Measurements from ENCODE around the gene PIGU. TPM values are rescaled to one million over a fixed set of nuclear protein-coding genes. Genes with fewer than 3 reads are reported as not detected.

Gene PIGU
- total RNA-seq, 2 donors from 2014 or later, result 17.3 to 23.0 TPM

DNA sequence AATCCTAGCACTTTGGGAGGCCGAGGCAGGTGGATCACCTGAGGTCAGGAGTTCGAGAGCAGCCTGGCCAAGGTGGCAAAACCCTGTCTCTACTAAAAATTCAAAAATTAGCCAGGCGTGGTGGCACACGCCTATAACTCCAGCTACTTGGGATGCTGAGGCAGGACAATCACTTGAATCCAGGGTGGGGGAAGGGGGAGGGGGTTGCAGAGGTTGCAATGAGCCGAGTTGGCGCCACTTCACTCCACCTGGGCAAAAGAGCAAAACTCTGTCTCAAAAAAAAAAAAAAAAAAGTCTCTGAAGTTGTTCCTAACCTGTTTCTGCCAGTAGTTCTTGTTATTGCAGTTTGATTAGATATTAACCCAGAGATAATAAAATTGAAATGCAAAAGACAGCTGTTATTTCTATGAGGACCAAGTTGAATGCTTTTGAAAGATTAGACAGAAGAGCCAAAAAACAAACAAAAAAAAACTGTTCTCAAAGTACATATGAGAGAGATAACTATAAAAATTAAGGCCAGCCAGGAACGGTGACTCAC, 22.6 kb downstream of the PIGU start:
- Mint-ChIP-seq H3K27me3 (no peaks in the 10 kb centered on the region), H3K27ac (no peak overlapping the region), H3K36me3 (ENCODE audit: low read depth) (peaks cover 60% of the 10 kb centered on the region), H3K4me3 (no peak overlapping the region), H3K4me1 (no peaks in the 10 kb centered on the region), H3K9me3 (no peaks in the 10 kb centered on the region)
- ATAC-seq (replicated peaks), result no peak

DNA sequence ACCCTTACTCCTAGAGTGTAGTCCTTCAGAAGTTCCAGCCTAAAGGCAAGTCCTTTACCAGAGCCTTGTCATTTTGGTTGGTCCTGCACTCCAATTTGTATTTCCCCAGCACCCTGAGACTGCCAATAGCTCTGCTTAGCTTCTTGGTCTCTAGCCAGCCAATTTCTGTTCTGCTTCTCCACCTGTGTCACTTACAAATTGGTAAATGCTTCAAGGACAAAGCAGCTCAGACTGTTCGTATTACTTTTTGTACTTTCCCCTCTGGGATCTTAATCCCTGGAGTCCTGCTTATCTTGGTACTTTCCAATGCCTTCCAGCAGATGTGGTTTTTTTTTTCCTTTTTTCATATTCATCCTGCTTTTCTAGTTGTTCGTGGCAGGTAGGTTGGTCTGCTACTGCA, 25.7 kb downstream of the PIGU start:
- no peak overlapping the region for H3K27ac Mint-ChIP-seq
- ATAC-seq (replicated peaks), result no peak
- no peaks in the 10 kb centered on the region for H3K27me3 Mint-ChIP-seq
- no peaks in the 10 kb centered on the region for H3K9me3 Mint-ChIP-seq
- peaks cover 49% of the 10 kb centered on the region for H3K36me3 Mint-ChIP-seq (ENCODE audit: low read depth)
- no peaks in the 10 kb centered on the region for H3K4me1 Mint-ChIP-seq
- no peak overlapping the region for H3K4me3 Mint-ChIP-seq

DNA sequence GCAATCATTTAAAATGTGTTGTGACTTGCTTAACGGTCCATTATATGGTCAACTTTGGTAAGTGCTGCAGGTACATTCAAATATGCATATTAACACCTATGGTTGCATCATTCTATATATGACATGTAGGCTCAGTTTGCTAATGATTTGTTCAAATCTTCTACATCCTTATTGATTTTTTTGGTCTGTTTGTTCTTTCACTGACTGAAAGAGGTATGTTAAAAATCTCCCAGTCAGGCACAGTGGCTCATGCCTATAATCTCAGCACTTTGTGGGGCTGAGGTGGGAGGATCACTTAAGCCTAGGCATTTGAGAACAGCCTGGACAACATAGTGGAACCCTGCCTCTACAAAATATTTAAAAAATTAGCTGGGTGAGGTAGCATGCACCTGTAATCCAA, 29.2 kb downstream of the PIGU start:
- H3K4me3 Mint-ChIP-seq, result no peak overlapping the region
- ATAC-seq (replicated peaks), result no peak
- H3K27ac Mint-ChIP-seq, result no peak overlapping the region
- H3K9me3 Mint-ChIP-seq, result no peaks in the 10 kb centered on the region
- H3K4me1 Mint-ChIP-seq, result no peaks in the 10 kb centered on the region
- no peaks in the 10 kb centered on the region for H3K27me3 Mint-ChIP-seq
- peaks cover 43% of the 10 kb centered on the region for H3K36me3 Mint-ChIP-seq (ENCODE audit: low read depth)

DNA sequence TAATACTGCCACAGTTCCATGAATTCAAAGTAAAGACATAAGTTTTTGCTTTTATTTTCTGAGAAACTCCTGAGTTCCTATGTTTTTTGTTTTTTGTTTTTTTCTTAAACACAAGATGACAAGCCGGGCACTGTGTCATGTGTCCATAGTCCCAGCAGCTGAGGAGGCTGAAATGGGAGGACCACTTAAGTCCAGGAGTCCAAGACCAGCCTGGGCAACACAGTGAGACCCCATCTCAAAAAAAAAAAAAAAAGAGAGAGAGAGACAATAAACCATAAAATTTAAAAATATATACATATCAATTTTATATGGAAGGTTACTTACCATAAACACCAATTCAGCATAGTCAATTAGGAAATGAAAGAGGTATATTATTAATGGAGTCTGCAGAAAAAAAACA, 31.9 kb downstream of the PIGU start:
- Mint-ChIP-seq H3K36me3 (ENCODE audit: low read depth) (peaks cover 39% of the 10 kb centered on the region), H3K27ac (no peak overlapping the region), H3K27me3 (no peaks in the 10 kb centered on the region), H3K9me3 (no peaks in the 10 kb centered on the region), H3K4me1 (no peaks in the 10 kb centered on the region), H3K4me3 (no peak overlapping the region)
- no peak for ATAC-seq (replicated peaks)

DNA sequence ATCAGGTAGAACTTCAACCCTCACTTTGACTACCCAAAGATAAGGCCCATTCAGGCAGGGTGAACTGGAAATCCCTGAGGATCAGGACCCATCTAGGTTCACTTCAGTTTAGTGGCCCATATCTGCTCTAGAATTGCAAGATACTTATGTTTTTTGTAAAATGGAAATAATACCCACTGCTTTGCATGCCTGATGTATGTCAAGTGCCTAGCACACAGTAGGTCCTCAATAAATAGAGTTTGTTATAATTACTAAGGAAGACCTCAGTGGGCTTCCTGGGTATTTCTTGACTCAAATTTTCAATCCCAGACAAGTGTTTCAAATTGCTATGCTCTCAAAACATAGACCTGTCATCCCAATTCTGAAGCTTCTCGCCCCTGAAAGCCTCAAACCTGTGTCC, 32.5 kb downstream of the PIGU start:
- Mint-ChIP-seq H3K9me3 (no peaks in the 10 kb centered on the region), H3K27ac (no peak overlapping the region), H3K36me3 (ENCODE audit: low read depth) (peaks cover 41% of the 10 kb centered on the region), H3K4me3 (no peak overlapping the region), H3K27me3 (no peaks in the 10 kb centered on the region), H3K4me1 (no peaks in the 10 kb centered on the region)
- ATAC-seq (replicated peaks), result no peak

- Mint-ChIP-seq H3K27me3 (no peaks in the 10 kb centered on the region), H3K4me3 (no peak overlapping the region), H3K36me3 (ENCODE audit: low read depth) (peaks cover 41% of the 10 kb centered on the region), H3K9me3 (no peaks in the 10 kb centered on the region), H3K4me1 (no peaks in the 10 kb centered on the region), H3K27ac (no peak overlapping the region)
- ATAC-seq (replicated peaks), result no peak
These were observed 33.0 kb downstream of the PIGU start for GRCh38 chr20:34643928-34644327.

- Mint-ChIP-seq H3K9me3 (no peaks in the 10 kb centered on the region), H3K27ac (peak overlapping the region; percentile 7), H3K4me3 (no peak overlapping the region), H3K27me3 (no peaks in the 10 kb centered on the region), H3K36me3 (ENCODE audit: low read depth) (peaks cover 60% of the 10 kb centered on the region), H3K4me1 (peaks cover 7% of the 10 kb centered on the region)
- no peak for ATAC-seq (replicated peaks)
These were observed 34.9 kb downstream of the PIGU start for GRCh38 chr20:34642009-34642408.

DNA sequence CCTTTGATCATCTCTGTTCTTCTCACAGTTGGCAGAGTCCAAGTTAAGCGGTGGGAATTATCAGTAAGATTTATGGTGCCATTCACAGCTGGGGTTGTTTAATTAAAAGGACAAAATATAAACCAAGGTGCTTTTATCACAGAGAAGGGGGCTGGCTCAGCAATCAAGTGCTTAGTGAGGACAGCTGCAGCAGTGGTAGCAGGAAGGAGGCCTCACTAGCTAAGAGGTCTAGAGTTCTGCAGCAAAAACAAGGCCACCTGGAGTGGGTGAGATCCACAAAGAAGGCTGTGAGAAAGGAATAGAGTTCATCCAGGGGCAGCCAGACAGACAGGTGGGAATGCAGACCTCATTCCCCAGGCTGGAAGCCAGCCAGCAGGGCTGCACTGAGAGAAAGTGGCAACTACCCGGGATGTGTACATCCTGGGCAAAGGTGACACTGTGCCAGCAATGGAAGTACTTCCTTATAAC, 37.1 kb downstream of the PIGU start:
- Mint-ChIP-seq H3K27me3 (no peaks in the 10 kb centered on the region), H3K4me3 (no peak overlapping the region), H3K9me3 (no peaks in the 10 kb centered on the region), H3K36me3 (ENCODE audit: low read depth) (peaks cover 82% of the 10 kb centered on the region), H3K27ac (peak overlapping the region; percentile 52), H3K4me1 (peaks cover 7% of the 10 kb centered on the region)
- no peak for ATAC-seq (replicated peaks)

GRCh38 chr20:34638532-34638931, 38.4 kb downstream of the PIGU start:
- H3K27me3 Mint-ChIP-seq, result no peaks in the 10 kb centered on the region
- H3K36me3 Mint-ChIP-seq (ENCODE audit: low read depth), result peaks cover 85% of the 10 kb centered on the region
- H3K4me1 Mint-ChIP-seq, result peaks cover 7% of the 10 kb centered on the region
- no peak for ATAC-seq (replicated peaks)
- no peak overlapping the region for H3K4me3 Mint-ChIP-seq
- no peaks in the 10 kb centered on the region for H3K9me3 Mint-ChIP-seq
- peak overlapping the region; percentile 28 for H3K27ac Mint-ChIP-seq

DNA sequence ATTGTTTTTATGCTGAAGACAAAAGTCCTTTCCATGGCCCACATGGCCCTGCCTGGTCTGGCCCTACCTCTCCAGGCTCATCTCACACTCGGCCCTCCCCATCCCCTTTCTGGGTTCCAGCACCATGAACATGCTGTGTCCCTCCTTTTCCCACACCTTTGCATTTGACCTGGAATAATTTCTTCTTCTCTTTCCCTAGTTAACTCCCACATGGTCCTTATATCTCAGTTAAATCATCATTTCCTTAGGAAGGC, 38.9 kb downstream of the PIGU start:
- Mint-ChIP-seq H3K27me3 (no peaks in the 10 kb centered on the region), H3K9me3 (no peaks in the 10 kb centered on the region), H3K27ac (no peak overlapping the region), H3K4me1 (peaks cover 7% of the 10 kb centered on the region), H3K36me3 (ENCODE audit: low read depth) (peaks cover 85% of the 10 kb centered on the region), H3K4me3 (no peak overlapping the region)
- ATAC-seq (replicated peaks), result no peak

DNA sequence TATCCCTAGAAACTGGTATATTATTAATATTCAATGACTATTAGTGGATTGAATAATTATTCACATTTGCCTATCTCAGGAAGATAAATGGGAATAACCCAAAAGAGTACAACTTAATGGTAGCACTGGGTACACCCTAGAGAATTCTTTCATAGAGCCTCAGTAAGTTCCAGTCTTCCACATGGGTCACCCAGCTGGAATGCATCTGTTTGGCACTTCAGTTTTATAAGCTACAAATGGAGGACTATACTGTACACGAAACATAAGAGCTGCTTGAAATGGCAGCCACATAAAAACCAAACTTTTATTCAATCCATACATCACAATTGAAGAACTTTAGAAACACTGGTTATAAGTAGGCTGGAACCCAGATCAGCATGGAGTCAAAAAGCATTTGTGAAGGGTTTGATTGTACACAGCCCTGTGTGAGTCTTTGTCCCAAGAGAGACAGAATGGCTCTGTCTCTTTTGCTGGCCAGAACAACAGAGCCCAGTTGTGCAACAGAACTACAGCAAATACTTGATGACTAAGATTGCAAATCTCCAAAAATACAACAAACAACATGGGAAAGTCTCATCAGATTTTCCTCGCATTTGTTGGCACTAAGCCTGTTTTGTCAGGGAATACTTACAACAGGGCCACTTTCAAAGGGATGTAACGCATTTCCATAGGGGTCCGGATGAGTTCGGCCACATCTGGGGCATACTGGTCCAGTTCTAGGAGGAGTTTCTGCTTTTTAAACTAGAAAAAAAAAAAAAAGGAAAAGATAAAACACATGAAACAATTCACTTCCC, 39.5 kb downstream of the PIGU start:
- H3K9me3 Mint-ChIP-seq, result no peaks in the 10 kb centered on the region
- ATAC-seq (replicated peaks), result no peak
- H3K27ac Mint-ChIP-seq, result no peak overlapping the region
- peaks cover 7% of the 10 kb centered on the region for H3K4me1 Mint-ChIP-seq
- H3K36me3 Mint-ChIP-seq (ENCODE audit: low read depth), result peaks cover 87% of the 10 kb centered on the region
- H3K27me3 Mint-ChIP-seq, result no peaks in the 10 kb centered on the region
- H3K4me3 Mint-ChIP-seq, result no peak overlapping the region

- no peaks in the 10 kb centered on the region for H3K9me3 Mint-ChIP-seq
- peaks cover 7% of the 10 kb centered on the region for H3K4me1 Mint-ChIP-seq
- no peak for ATAC-seq (replicated peaks)
- peaks cover 87% of the 10 kb centered on the region for H3K36me3 Mint-ChIP-seq (ENCODE audit: low read depth)
- no peak overlapping the region for H3K27ac Mint-ChIP-seq
- no peaks in the 10 kb centered on the region for H3K27me3 Mint-ChIP-seq
- H3K4me3 Mint-ChIP-seq, result no peak overlapping the region
These were observed 40.2 kb downstream of the PIGU start for GRCh38 chr20:34636648-34637047.

GRCh38 chr20:34634392-34634791, 42.5 kb downstream of the PIGU start:
- peaks cover 7% of the 10 kb centered on the region for H3K4me1 Mint-ChIP-seq

DNA sequence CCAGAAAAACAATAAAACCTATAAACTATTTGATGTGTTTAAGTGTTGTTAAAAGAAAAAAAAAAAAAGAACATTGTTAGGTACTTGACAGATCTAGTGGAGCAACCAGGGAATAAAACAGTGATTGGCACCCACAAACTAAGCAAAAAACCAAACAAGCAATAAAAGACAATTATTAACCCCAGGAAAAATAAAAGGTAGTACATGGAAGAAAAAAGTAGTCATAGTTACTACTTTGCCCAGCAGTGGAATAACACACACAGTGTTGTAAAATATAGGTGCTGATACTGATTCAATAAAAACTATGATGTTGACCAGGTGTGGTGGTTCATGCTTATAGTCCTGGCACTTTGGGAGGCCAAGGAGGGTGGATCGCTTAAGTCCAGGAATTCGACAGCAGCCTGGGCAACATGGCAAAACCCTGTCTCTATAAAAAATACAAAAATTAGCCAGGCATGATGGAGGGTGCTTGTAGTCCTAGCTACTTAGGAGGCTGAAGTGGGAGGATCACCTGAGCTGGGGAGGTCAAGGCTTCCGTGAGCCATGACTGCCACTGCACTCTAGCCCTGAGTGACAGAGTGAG, 43.9 kb downstream of the PIGU start:
- Mint-ChIP-seq H3K36me3 (ENCODE audit: low read depth) (peaks cover 91% of the 10 kb centered on the region), H3K4me1 (no peaks in the 10 kb centered on the region), H3K27ac (peak overlapping the region; percentile 56), H3K27me3 (no peaks in the 10 kb centered on the region), H3K4me3 (no peak overlapping the region), H3K9me3 (no peaks in the 10 kb centered on the region)
- ATAC-seq (replicated peaks), result no peak

More at GRCh38 chr20:34634392-34634791, 42.5 kb downstream of the PIGU start:
- H3K27ac Mint-ChIP-seq, result no peak overlapping the region
- H3K36me3 Mint-ChIP-seq (ENCODE audit: low read depth), result peaks cover 96% of the 10 kb centered on the region
- H3K9me3 Mint-ChIP-seq, result no peaks in the 10 kb centered on the region
- H3K27me3 Mint-ChIP-seq, result no peaks in the 10 kb centered on the region
- no peak overlapping the region for H3K4me3 Mint-ChIP-seq
- ATAC-seq (replicated peaks), result no peak

GRCh38 chr20:34629904-34630303, 47.0 kb downstream of the PIGU start:
- Mint-ChIP-seq H3K27ac (no peak overlapping the region), H3K9me3 (no peaks in the 10 kb centered on the region), H3K4me3 (no peak overlapping the region), H3K4me1 (no peaks in the 10 kb centered on the region), H3K36me3 (ENCODE audit: low read depth) (peaks cover 73% of the 10 kb centered on the region), H3K27me3 (no peaks in the 10 kb centered on the region)
- ATAC-seq (replicated peaks), result no peak

Data from activated T-helper 17 cell treated with anti-CD3 and anti-CD28 coated beads, Interleukin-2, amount 50 U/mL, for 72 hours (primary cell).